H1 (cell line): ENCODE results near the gene CTXN2.

Source experiments
- ATF3 ChIP-seq: IDR thresholded peaks from 2 replicates; pipeline ENCODE4 v1.6.1; 2011; ENCODE audit warnings: low read depth, mild to moderate bottlenecking, low read length; ENCODE audit not compliant: insufficient read depth
- CBX8 ChIP-seq: fragments of 300-800, 300-1000 bp; sonication (generic); IDR thresholded peaks from 2 replicates; pipeline ENCODE4 v1.7.1; 2016; ENCODE audit warnings: low read depth, low read length, borderline replicate concordance
- CTCF ChIP-seq, 3 experiments: IDR thresholded peaks; 1 replicate in 2 of 3; 2 replicates in 1 of 3; pipeline versions ENCODE4 v1.5.1 to v1.6.1; 2011; ENCODE audit warnings: low read length in 3 of 3, mild to moderate bottlenecking in 3 of 3, inconsistent platforms in 2 of 3, low read depth in 1 of 3, moderate library complexity in 1 of 3; ENCODE audit not compliant: insufficient read depth in 1 of 3; ENCODE audit errors: control extremely low read depth in 1 of 3
- EGR1 ChIP-seq: IDR thresholded peaks from 2 replicates; pipeline ENCODE4 v1.6.1; 2011; ENCODE audit warnings: low read depth, low read length, borderline replicate concordance
- EP300 ChIP-seq, 2 experiments: IDR thresholded peaks; 1 replicate in 1 of 2; 2 replicates in 1 of 2; pipeline ENCODE4 v1.6.1; 2011 to 2012; ENCODE audit warnings: low read depth in 2 of 2, low read length in 2 of 2, mild to moderate bottlenecking in 2 of 2, borderline replicate concordance in 1 of 2, inconsistent platforms in 1 of 2, moderate library complexity in 1 of 2
- EZH2 ChIP-seq: fragments of 200-600 bp; sonication (generic); IDR thresholded peaks from 2 replicates; pipeline ENCODE4 v1.7.1; 2012; ENCODE audit warnings: low read depth, mild to moderate bottlenecking, moderate library complexity, low read length, inconsistent platforms; ENCODE audit not compliant: severe bottlenecking
- JUN ChIP-seq: IDR thresholded peaks from 2 replicates; pipeline ENCODE4 v1.6.1; 2011; ENCODE audit warnings: low read depth, mild to moderate bottlenecking, improper control_type of control experiment, low read length
- POLR2A ChIP-seq, 2 experiments: IDR thresholded peaks; 1 replicate in 1 of 2; 2 replicates in 1 of 2; pipeline ENCODE4 v1.6.1; 2011; ENCODE audit warnings: low read depth in 2 of 2, low read length in 2 of 2, mild to moderate bottlenecking in 2 of 2; ENCODE audit errors: control extremely low read depth in 1 of 2
- POLR2AphosphoS5 ChIP-seq: IDR thresholded peaks from 2 replicates; pipeline ENCODE4 v1.6.1; 2011; ENCODE audit warnings: low read depth, low read length
- SIN3A ChIP-seq, 2 experiments: IDR thresholded peaks in 1 of 2; conservative IDR thresholded peaks in 1 of 2; 2 replicates each; pipeline ENCODE4 v1.6.1; 2011 to 2012; ENCODE audit warnings: low read length in 2 of 2, improper control_type of control experiment in 1 of 2, low read depth in 1 of 2, mild to moderate bottlenecking in 1 of 2
- SP2 ChIP-seq: IDR thresholded peaks from 2 replicates; pipeline ENCODE4 v1.6.1; 2012; ENCODE audit warnings: mild to moderate bottlenecking, low read length, inconsistent platforms
- YY1 ChIP-seq: IDR thresholded peaks from 2 replicates; pipeline ENCODE4 v1.6.1; 2011; ENCODE audit warnings: low read depth, mild to moderate bottlenecking, low read length

- TF ChIP-seq SIN3A (conservative IDR thresholded peaks at IDR 0.05 in 1 of 2, IDR thresholded peaks at IDR 0.05 in 1 of 2; ENCODE audit: low read depth in 1 of 2, low read length in 2 of 2) = no peak
- TF ChIP-seq CTCF (IDR thresholded peaks at IDR 0.05; ENCODE audit: control extremely low read depth in 1 of 3, insufficient read depth in 1 of 3, low read depth in 1 of 3, low read length in 3 of 3) = no peak
- no peak for TF ChIP-seq POLR2A (IDR thresholded peaks at IDR 0.05; ENCODE audit: control extremely low read depth in 1 of 2, low read depth in 2 of 2, low read length in 2 of 2)
- TF ChIP-seq POLR2AphosphoS5 = no peak
- no peak for TF ChIP-seq YY1
- no peak for TF ChIP-seq CBX8
- TF ChIP-seq JUN = no peak
- no peak for TF ChIP-seq ATF3
- TF ChIP-seq SP2 = no peak
- no peak for TF ChIP-seq EZH2
- TF ChIP-seq EGR1 = no peak
- TF ChIP-seq EP300 (IDR thresholded peaks at IDR 0.05; ENCODE audit: borderline replicate concordance in 1 of 2, low read depth in 2 of 2, low read length in 2 of 2) = no peak
Observed at GRCh38 chr15:48178648-48178931, 12.9 kb upstream of the CTXN2 start.
